Measurements from ENCODE around the gene NCKAP5.

Gene NCKAP5

DNA sequence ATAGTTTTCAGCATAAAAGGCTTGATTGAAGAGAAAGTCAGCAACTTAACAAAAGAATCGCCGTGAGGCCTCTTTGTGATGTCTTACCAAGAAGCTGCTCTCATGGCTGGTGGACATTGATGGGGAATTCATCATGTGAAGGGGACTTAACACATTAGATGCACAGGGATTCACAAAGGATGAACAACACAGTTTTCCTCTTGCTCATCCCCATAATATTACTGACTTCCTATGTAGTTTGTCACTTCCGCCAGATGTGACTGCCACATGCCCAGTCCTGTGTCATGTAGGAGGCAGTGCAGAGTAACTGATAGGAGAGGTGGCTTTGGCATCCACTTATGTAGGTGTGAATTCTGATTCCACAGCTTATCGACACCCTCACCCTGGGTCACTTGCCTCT is 665.6 kb downstream of the NCKAP5 start:
- no peak for DNase-seq

GRCh38 chr2:132901661-132902060 is 666.6 kb downstream of the NCKAP5 start:
- no peak for DNase-seq

DNA sequence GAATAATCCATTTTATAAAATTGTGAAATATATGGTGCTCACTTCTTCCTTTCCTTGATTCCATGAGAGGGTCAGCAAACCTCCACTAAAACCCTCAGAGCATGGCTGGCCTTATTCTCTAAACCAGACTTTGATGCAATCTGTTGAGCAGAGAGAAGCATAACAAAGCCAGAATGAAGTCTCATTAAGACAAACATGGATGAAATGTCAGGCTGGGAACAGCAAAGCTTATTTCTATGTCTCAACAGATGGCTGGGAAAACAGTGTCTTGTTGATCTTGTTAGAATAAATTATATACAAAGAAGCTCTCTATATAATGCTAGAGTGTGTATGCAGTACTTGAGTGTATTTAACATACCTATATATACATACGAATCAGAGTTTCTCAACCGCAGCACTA is 671.2 kb downstream of the NCKAP5 start:
- no peak for DNase-seq

DNA sequence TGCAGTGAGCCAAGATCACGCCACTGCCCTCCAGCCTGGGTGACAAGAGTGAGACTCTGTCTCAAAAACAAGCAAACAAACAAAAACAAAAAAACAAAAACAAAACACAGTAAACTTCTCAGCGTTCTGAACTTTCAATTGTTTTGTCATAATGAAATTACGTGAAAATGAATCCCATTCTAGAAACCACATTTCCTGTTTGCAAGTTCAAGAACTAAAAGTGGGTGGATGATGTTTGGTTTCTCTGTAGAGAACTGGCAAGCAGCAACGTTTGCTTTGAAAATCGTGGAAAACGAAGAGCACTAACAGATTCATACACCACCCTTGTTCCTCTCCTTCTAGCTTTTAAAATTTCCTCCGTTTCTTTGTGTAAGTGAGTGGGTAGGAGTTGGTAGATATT is 672.2 kb downstream of the NCKAP5 start:
- no peak for DNase-seq

GRCh38 chr2:132891498-132891897 is 676.8 kb downstream of the NCKAP5 start:
- no peak for DNase-seq

- DNase-seq = no peak
These were observed 681.7 kb downstream of the NCKAP5 start for GRCh38 chr2:132886574-132886973.

DNA sequence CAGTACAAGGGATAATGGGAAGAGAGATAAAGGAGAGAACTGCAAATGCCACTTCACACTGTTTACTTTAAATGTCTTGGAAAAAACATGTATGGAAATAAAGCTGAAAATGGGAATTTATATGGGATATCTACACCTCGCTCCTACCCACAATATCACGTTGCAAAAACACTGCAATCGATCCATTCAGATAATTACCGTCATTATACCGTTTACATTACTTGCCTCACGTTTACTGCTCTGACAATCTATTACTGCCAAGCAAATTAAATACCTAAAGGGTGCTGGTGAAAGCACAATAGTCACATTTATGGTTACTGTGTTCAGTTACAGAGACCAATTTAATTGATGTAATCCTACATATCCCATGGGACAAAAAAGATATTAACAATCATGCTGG is 683.6 kb downstream of the NCKAP5 start:
- no peak for DNase-seq

GRCh38 chr2:132884292-132884691 is 684.0 kb downstream of the NCKAP5 start:
- DNase-seq = no peak

DNA sequence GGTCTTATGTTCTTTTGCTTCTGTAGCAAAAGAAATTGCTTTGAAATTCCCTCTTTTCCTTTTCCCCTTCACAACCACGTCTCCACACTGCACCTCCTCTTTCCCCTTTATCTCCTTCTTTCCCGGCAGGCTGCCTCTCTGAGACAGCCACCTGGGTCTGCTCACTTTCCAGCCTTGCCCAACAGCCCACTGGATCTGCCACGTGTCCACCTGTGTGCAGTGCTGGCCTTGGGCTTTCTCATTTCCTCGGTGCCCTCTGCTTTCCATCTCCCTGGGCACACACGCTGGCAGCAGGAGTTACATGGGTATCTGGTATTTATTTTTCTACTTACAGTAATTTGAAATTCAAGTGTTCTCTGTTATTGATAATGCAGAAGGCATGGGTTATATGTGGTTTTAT is 684.8 kb downstream of the NCKAP5 start:
- DNase-seq = no peak

DNA sequence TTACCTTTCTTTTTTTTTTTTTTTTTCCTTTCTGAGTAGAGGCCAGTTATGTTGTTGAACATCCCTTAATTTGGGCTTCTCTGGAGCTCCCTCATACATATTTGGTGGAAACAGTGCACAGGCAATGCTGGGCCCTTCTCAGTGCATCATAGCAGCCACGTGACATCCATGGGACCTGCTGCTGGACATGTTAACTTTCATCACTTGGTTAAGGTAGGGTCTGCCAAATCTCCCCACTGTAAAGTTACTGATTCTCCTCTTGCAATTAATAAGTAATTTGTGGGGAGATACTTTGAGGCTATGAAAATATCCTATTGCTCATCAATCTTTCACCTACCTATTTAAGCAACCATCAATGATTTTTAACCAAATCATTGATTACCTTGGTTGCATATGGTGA is 686.7 kb downstream of the NCKAP5 start:
- no peak for DNase-seq

DNA sequence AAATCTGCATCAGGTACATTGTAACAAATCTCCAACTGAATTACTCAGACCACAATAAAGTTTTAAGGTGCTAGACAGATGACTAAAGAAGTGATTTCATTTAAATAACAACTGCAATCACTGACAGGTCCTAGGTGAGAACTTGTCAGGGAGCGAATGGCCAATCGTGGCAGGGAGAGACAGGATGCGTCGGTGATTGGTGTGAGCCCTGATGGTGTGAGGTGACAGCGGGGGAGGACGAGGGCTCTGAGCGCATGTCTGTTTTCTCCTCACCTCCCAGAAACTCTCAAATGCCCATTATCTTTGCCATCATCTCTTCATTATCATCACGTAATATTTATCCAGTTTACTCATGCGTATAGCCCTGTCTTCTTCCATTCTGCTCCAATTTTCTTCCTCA is 690.3 kb downstream of the NCKAP5 start:
- no peak for DNase-seq

DNA sequence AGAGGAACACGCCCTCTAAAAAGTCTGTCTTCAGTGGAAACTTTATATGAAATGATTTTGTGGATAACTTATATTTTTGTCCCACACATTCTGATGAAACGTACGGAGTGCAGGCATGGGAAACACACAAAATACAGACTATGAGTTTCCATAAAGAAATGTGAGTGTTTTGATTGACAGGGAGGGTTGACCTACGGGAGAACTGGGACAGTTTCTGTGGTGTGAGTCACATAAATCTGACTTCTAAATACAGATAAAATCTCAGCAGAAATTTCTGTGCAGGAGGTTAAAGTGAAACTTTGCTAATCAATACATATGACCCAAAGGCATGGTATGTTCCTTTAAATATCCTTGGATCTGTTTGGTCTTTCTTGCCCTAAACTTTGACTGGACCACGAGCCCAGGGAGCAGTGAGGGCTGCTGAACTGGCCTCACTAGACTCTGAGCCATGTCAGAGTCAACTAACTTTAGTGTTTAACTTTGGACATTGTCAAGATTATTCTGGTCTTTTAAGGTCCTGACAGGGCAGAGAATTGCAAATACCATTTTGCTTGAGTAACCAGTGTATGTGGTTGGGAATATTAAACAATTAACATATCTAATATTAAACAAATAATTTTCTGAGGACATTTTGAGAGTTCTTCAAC is 691.4 kb downstream of the NCKAP5 start:
- no peak for DNase-seq

DNA sequence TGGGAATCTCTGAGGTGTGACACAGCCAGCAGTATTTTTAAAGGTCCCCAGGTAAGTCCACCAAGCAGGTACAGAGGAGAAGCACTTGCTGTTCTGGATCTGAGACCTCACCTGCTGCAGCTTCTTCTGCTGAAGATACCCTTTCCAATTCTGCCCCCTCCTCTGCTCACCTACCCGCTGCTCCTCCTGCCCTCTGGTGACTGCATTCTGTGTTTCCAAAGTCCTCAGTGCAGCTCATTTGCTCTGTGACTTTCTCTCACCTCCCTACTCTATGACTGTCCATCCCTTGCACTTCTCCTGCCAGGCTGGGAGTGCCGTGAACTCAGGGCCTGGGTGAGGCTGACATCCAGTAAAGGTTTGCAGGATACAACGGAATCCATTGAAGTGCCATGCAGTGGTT is 693.1 kb downstream of the NCKAP5 start:
- DNase-seq = no peak

- DNase-seq = no peak
These were observed 694.5 kb downstream of the NCKAP5 start for GRCh38 chr2:132873738-132874137.

DNA sequence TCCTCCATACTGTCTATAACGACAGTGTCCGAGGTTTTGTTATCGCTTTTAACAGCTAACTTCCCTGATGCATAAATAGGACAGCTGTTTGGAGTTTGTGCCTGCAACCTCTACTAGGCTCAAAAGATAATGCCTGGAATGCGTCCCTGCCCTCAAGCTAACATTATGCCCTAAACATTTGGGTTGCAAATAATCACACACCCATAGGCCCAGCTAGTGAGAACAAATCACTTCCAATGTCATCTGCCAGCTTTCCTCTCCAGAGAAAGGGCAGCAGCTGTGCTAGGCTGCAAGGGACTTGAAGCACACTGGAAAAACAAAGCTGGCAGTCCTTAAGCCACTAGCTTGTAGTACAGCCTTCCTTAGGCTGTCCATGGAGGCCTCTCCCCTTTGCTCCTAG is 696.4 kb downstream of the NCKAP5 start:
- DNase-seq = no peak

DNA sequence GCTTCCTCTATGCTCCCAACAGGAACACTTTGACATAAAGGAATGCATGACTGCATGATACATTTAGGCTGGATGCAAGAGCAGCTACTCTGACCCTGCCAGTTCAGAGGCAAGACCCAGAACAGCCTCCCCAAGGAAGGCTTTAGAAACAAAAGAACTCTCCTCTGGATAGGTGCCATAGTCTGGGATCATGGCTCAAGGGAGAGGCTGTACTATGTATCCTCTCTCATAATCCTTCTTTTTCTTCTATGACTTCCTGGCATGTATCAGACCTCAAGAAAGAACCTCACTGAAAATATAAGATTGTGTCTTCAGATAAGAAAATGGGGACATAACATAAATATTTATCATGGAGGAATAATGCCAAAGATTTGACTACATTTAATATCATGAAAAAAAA is 704.3 kb downstream of the NCKAP5 start:
- DNase-seq = no peak

DNA sequence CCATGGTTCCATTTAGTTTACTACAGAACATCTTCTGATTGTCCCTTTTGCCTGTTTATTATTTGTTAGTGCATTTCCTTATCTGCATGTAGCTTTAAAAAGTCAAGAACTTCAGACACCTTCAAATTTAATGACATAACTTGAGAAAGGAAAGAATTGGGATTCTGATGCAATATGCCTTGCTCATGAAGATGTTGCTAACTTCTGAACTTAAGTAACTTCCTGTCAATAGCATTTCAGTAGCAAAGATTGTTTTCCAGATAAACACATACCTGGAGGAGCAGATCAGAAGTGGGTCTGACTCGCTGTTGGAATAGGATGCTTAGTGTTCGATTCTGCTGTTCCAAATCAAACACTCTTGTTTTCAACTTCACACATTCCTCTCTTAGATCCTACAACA is 708.0 kb downstream of the NCKAP5 start:
- DNase-seq = no peak

GRCh38 chr2:132859590-132859989 is 708.7 kb downstream of the NCKAP5 start:
- DNase-seq = no peak

DNA sequence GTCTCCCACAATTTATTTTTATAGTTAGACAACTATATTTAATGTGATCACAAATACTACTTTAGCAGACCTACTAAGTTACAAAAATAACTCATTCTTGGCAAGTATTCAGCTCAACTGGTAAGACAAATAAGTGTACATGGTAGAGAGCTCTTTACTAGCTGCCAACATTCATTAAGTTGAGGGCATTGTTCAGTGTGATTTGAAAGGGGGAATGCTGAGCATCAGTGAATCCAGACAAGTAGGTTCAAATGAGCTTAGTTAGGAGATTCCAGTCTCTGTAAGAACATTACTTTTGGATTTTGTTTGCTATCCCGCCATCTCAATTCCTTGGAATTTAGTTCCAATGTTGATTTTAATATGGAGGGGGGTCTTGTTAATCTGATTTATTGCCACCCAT is 710.9 kb downstream of the NCKAP5 start:
- DNase-seq = no peak

- DNase-seq = no peak
These were observed 717.6 kb downstream of the NCKAP5 start for GRCh38 chr2:132850688-132851087.

DNA sequence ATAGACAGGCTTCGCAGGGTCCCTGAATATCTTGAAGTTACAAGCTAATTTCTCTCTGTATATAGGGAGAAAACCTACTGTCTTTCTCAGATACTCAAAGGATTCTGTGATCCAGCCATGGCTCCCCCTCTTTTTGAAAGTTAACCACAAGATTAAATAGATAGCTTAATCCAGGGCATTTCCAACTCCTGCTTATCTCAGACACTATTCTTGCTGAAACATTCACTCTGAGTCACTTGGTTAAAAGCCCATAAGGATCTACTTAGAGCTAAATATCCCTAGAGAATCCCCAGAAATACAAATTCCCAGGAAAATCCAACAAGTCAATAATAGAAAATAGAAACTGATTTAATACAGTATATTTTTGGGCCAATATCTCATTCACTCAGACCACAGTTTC is 719.1 kb downstream of the NCKAP5 start:
- DNase-seq = no peak

DNA sequence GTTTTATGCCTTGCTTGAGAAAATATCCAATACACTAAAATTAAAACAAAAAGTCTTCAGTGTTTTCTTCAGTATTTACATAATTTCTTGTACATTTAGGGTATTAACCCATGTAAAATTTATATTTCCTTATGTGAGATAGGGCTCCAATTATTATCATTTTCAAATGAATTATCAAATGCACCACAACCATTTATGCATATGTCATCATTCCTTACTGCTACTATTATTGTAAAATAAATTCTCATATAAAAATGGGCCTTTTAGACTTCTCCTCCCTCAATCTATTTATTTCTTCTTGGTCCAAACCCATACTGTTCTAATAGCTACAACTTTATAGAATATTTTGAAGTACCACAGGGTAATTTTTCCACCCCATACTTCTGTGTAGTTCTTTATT is 722.9 kb downstream of the NCKAP5 start:
- no peak for DNase-seq

DNA sequence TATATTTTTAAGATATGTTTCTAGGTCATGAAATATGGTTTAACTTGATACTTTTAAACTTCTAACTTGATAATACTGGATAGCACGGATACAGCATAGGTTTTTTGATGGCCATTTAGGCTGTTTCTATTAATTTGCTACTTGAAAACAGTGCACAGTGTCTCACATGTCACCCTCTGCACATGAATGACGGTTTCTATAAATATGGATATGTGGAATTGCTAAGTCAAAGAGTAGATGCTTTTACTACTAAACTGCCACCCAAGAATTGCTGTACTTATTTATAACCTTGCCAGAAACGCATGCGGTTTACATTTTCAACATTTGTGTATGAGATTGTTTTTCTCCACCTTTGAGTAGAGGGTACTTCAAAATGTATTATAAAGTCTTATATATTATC is 723.7 kb downstream of the NCKAP5 start:
- no peak for DNase-seq

- no peak for DNase-seq
These were observed 730.5 kb downstream of the NCKAP5 start for GRCh38 chr2:132837769-132838168.

DNA sequence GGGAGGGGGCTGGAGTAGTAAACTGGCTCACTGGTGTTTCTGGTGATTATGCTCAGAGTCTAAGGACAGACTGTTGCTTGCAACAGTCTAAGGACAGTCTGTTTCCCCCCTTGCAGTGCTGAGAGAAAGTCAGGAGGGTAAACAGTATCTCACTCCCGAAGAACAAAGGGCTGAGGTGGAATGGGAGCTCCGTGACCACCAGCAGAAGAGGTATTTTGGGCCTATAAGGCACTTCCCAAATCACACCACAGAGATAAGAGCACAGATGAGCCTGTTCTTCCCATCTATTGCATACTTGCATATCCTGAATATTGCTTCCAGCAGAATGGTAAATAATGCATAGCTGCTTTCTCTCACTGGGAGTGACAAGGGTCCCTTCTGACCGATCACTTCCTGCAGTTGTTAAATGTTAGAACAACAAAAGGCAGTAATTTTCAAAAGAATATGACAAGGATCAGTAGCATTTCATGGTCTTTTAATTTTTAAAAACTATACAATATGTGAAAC is 737.9 kb downstream of the NCKAP5 start:
- DNase-seq = no peak

GRCh38 chr2:132825601-132826000 is 742.7 kb downstream of the NCKAP5 start:
- no peak for DNase-seq

All from AML-193 (cell line).